ENCODE measurements around the gene ST7. TPM values are rescaled to one million over a fixed set of nuclear protein-coding genes. Genes with fewer than 3 reads are reported as not detected.
A peak's percentile ranks its signal among the peaks of the same experiment; 100 is the strongest.

Gene ST7
- total and polyA plus RNA-seq, 2 donors (not counting 1 experiment from before 2014, with no cell fraction given) = 20.0 to 28.6 TPM

GRCh38 chr7:117071551-117071950, 118.2 kb downstream of the ST7 start:
- no peak overlapping the region for H2AFZ ChIP-seq (ENCODE audit: low read length)
- no peak overlapping the region for H3K9ac ChIP-seq (ENCODE audit: insufficient read depth, low read length)
- H3K36me3 ChIP-seq (ENCODE audit: control insufficient read depth, insufficient read depth, low read length) = no peaks in the 10 kb centered on the region
- no peaks in the 10 kb centered on the region for H4K20me1 ChIP-seq (ENCODE audit: control insufficient read depth, extremely low read depth, insufficient read depth, low read length)
- no peak overlapping the region for H3K27ac ChIP-seq (ENCODE audit: insufficient read depth, low read length)
- TF ChIP-seq EZH2 (IDR thresholded peaks at IDR 0.05; ENCODE audit: low read length, missing control alignments) (no peak), CTCF (conservative IDR thresholded peaks at IDR 0.05 in 1 of 2, IDR thresholded peaks at IDR 0.05 in 1 of 2; ENCODE audit: low read depth in 1 of 2, low read length in 2 of 2) (no peak)
- no peaks in the 10 kb centered on the region for H3K9me3 ChIP-seq (ENCODE audit: control insufficient read depth, insufficient read depth, low read depth, low read length)
- H3K4me3 ChIP-seq (replicated peaks in 1 of 4; ENCODE audit: control extremely low read depth in 1 of 4, insufficient read depth in 1 of 4, low read depth in 3 of 4, low read length in 4 of 4) = no peak overlapping the region
- no peaks in the 10 kb centered on the region for H3K4me1 ChIP-seq (ENCODE audit: control insufficient read depth, extremely low read depth, insufficient read depth, low read length)
- H3K79me2 ChIP-seq (ENCODE audit: control insufficient read depth, insufficient read depth, low read length) = no peaks in the 10 kb centered on the region
- DNase-seq (ENCODE audit: low read depth in 2 of 2) = no peak
- H3K27me3 ChIP-seq (ENCODE audit: control insufficient read depth, insufficient read depth, low read length) = no peaks in the 10 kb centered on the region
- no peak overlapping the region for H3K4me2 ChIP-seq (ENCODE audit: extremely low read depth, insufficient read depth, low read length)

- Histone ChIP-seq H3K79me2 (ENCODE audit: control insufficient read depth, insufficient read depth, low read length) (no peaks in the 10 kb centered on the region), H3K9me3 (ENCODE audit: control insufficient read depth, insufficient read depth, low read depth, low read length) (no peaks in the 10 kb centered on the region), H3K9ac (ENCODE audit: insufficient read depth, low read length) (no peak overlapping the region), H3K27ac (ENCODE audit: insufficient read depth, low read length) (no peak overlapping the region), H3K4me1 (ENCODE audit: control insufficient read depth, extremely low read depth, insufficient read depth, low read length) (no peaks in the 10 kb centered on the region), H3K36me3 (ENCODE audit: control insufficient read depth, insufficient read depth, low read length) (no peaks in the 10 kb centered on the region), H2AFZ (ENCODE audit: low read length) (no peak overlapping the region), H3K4me2 (ENCODE audit: extremely low read depth, insufficient read depth, low read length) (peak overlapping the region; percentile 4), H4K20me1 (ENCODE audit: control insufficient read depth, extremely low read depth, insufficient read depth, low read length) (no peaks in the 10 kb centered on the region), H3K27me3 (ENCODE audit: control insufficient read depth, insufficient read depth, low read length) (no peaks in the 10 kb centered on the region), H3K4me3 (replicated peaks in 1 of 4; ENCODE audit: control extremely low read depth in 1 of 4, insufficient read depth in 1 of 4, low read depth in 3 of 4, low read length in 4 of 4) (no peak overlapping the region)
- no peak for TF ChIP-seq CTCF (conservative IDR thresholded peaks at IDR 0.05 in 1 of 2, IDR thresholded peaks at IDR 0.05 in 1 of 2; ENCODE audit: low read depth in 1 of 2, low read length in 2 of 2)
- no peak for TF ChIP-seq EZH2 (IDR thresholded peaks at IDR 0.05; ENCODE audit: low read length, missing control alignments)
- DNase-seq (ENCODE audit: low read depth in 2 of 2) = peak; percentile 64 to 90
Measured at GRCh38 chr7:117072620-117073118, 119.4 kb downstream of the ST7 start.

- H3K36me3 ChIP-seq (ENCODE audit: control insufficient read depth, insufficient read depth, low read length) = no peaks in the 10 kb centered on the region
- H2AFZ ChIP-seq (ENCODE audit: low read length) = no peak overlapping the region
Measured at GRCh38 chr7:117074378-117074777, 121.1 kb downstream of the ST7 start.

More at GRCh38 chr7:117074378-117074777, 121.1 kb downstream of the ST7 start:
- no peaks in the 10 kb centered on the region for H3K79me2 ChIP-seq (ENCODE audit: control insufficient read depth, insufficient read depth, low read length)
- no peaks in the 10 kb centered on the region for H3K9me3 ChIP-seq (ENCODE audit: control insufficient read depth, insufficient read depth, low read depth, low read length)
- H3K4me1 ChIP-seq (ENCODE audit: control insufficient read depth, extremely low read depth, insufficient read depth, low read length) = no peaks in the 10 kb centered on the region
- H3K27ac ChIP-seq (ENCODE audit: insufficient read depth, low read length) = no peak overlapping the region
- TF ChIP-seq EZH2 (IDR thresholded peaks at IDR 0.05; ENCODE audit: low read length, missing control alignments) = no peak
- no peak for TF ChIP-seq CTCF (conservative IDR thresholded peaks at IDR 0.05 in 1 of 2, IDR thresholded peaks at IDR 0.05 in 1 of 2; ENCODE audit: low read depth in 1 of 2, low read length in 2 of 2)
- H3K4me2 ChIP-seq (ENCODE audit: extremely low read depth, insufficient read depth, low read length) = no peak overlapping the region
- H3K4me3 ChIP-seq (replicated peaks in 1 of 4; ENCODE audit: control extremely low read depth in 1 of 4, insufficient read depth in 1 of 4, low read depth in 3 of 4, low read length in 4 of 4) = no peak overlapping the region
- no peak overlapping the region for H3K9ac ChIP-seq (ENCODE audit: insufficient read depth, low read length)
- no peak for DNase-seq (ENCODE audit: low read depth in 2 of 2)
- H4K20me1 ChIP-seq (ENCODE audit: control insufficient read depth, extremely low read depth, insufficient read depth, low read length) = no peaks in the 10 kb centered on the region
- H3K27me3 ChIP-seq (ENCODE audit: control insufficient read depth, insufficient read depth, low read length) = no peaks in the 10 kb centered on the region

All from fibroblast of lung (primary cell).